ENCODE data around the gene FGF18. TPM values are rescaled to one million over a fixed set of nuclear protein-coding genes. Genes with fewer than 3 reads are reported as not detected.

FGF18 gene
- polyA plus RNA-seq, 1 experiment, result 0.27 TPM

DNA sequence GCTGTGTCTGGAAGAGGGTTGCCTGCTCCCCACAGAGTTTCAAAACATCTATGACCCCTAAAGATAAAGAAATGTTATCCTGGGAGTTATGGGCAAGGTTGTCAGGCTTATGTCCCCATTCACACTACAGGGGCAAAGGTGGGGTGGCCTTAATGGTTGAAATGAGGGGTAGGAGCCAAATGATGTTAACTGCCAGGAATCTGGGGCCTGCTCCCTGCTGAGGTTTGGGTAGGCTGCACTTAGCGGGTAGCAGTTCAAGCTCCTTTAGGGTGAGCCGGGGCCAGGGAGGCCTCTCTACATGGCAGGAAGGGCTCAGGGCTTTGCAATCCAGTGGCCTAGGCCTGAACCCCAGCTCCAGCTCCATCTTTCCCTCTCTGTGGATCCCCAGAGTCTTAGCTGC lies 3.0 kb downstream of the FGF18 start:
- Histone ChIP-seq H3K27ac (ENCODE audit: low read depth, low read length) (no peak overlapping the region), H3K27me3 (ENCODE audit: control insufficient read depth, insufficient read depth, low read length) (peaks cover 8% of the 10 kb centered on the region), H3K4me3 (ENCODE audit: low read depth, low read length) (no peak overlapping the region), H3K9me3 (ENCODE audit: control insufficient read depth, insufficient read depth, low read length) (no peaks in the 10 kb centered on the region)
- TF ChIP-seq, protein P1, sequence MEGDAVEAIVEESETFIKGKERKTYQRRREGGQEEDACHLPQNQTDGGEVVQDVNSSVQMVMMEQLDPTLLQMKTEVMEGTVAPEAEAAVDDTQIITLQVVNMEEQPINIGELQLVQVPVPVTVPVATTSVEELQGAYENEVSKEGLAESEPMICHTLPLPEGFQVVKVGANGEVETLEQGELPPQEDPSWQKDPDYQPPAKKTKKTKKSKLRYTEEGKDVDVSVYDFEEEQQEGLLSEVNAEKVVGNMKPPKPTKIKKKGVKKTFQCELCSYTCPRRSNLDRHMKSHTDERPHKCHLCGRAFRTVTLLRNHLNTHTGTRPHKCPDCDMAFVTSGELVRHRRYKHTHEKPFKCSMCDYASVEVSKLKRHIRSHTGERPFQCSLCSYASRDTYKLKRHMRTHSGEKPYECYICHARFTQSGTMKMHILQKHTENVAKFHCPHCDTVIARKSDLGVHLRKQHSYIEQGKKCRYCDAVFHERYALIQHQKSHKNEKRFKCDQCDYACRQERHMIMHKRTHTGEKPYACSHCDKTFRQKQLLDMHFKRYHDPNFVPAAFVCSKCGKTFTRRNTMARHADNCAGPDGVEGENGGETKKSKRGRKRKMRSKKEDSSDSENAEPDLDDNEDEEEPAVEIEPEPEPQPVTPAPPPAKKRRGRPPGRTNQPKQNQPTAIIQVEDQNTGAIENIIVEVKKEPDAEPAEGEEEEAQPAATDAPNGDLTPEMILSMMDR (IDR thresholded peaks at IDR 0.05; ENCODE audit: low read depth, low read length), result no peak
- POLR2A ChIA-PET, result interaction anchor here (0.7 kb wide), 1 partner anchor 9 kb away, joined by 3 read pairs; no protein-coding TSS in a partner anchor
- CTCF ChIA-PET, result interaction anchor here (7.8 kb wide), 1 partner anchor 487 kb away, joined by 141 read pairs; no protein-coding TSS in a partner anchor
- DNase-seq (ENCODE audit: low read depth, low spot score), result no peak

DNA sequence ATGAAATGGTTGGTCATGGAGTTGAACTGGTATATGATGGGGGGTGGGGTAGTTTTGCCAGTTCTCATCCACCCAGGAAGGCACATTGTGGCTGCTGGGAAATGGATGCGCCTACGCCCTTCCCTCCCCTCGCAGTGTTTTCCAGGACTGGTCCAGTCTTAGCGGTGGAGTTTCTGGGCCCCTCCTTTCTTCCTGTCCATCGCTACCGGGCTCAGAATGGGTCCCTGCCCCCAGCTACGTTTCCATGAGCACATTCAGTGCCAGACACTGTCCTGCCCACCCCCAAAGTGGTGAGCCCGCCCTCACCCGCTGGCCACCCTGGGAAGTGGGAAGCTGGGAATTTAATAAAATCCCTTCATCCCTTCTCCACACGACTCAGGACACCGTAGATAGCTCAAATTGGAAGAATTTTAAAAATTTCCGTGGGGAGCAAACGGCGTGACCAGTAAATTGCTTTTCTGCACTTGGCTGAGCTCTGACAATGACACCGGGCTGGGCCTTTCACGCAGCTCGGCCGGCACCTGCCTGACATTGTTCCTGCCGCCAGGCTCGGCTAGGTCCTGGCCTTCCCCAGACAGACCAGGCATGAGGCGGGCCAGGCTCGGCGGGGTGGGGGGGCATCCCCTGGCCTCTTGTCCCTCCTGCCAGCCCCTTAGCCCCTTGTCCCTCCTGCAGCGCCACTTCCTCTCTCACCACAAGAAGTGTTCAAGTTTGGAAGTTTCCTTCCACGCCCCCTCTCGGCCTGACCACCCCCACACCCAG lies 3.6 kb downstream of the FGF18 start:
- Histone ChIP-seq H3K4me3 (ENCODE audit: low read depth, low read length) (no peak overlapping the region), H3K27me3 (ENCODE audit: control insufficient read depth, insufficient read depth, low read length) (peaks cover 8% of the 10 kb centered on the region), H3K27ac (ENCODE audit: low read depth, low read length) (no peak overlapping the region), H3K9me3 (ENCODE audit: control insufficient read depth, insufficient read depth, low read length) (no peaks in the 10 kb centered on the region)
- TF ChIP-seq, protein P1 (IDR thresholded peaks at IDR 0.05; ENCODE audit: low read depth, low read length), result no peak
- DNase-seq (ENCODE audit: low read depth, low spot score), result no peak
- POLR2A ChIA-PET, result interaction anchor here (0.7 kb wide), 1 partner anchor 9 kb away, joined by 3 read pairs; no protein-coding TSS in a partner anchor
- CTCF ChIA-PET, result interaction anchor here (7.8 kb wide), 1 partner anchor 486 kb away, joined by 141 read pairs; no protein-coding TSS in a partner anchor

- TF ChIP-seq, protein P1 (IDR thresholded peaks at IDR 0.05; ENCODE audit: low read depth, low read length), result no peak
- Histone ChIP-seq H3K27me3 (ENCODE audit: control insufficient read depth, insufficient read depth, low read length) (peaks cover 8% of the 10 kb centered on the region), H3K9me3 (ENCODE audit: control insufficient read depth, insufficient read depth, low read length) (no peaks in the 10 kb centered on the region), H3K4me3 (ENCODE audit: low read depth, low read length) (no peak overlapping the region), H3K27ac (ENCODE audit: low read depth, low read length) (no peak overlapping the region)
- DNase-seq (ENCODE audit: low read depth, low spot score), result no peak
- ChIA-PET POLR2A (no interaction called here), CTCF (interaction anchor here (7.8 kb wide), 1 partner anchor 484 kb away, joined by 141 read pairs; no protein-coding TSS in a partner anchor)
Observed at GRCh38 chr5:171424726-171425125, 5.3 kb downstream of the FGF18 start.

GRCh38 chr5:171425596-171426244 lies 6.3 kb downstream of the FGF18 start:
- peaks cover 5% of the 10 kb centered on the region for H3K27me3 ChIP-seq (ENCODE audit: control insufficient read depth, insufficient read depth, low read length)
- TF ChIP-seq, protein P1 (IDR thresholded peaks at IDR 0.05; ENCODE audit: low read depth, low read length), result no peak
- no peak overlapping the region for H3K4me3 ChIP-seq (ENCODE audit: low read depth, low read length)
- ChIA-PET CTCF (interaction anchor here (1.4 kb wide), 1 partner anchor 486 kb away, joined by 3 read pairs; no protein-coding TSS in a partner anchor), POLR2A (no interaction called here)
- H3K27ac ChIP-seq (ENCODE audit: low read depth, low read length), result no peak overlapping the region
- no peak for DNase-seq (ENCODE audit: low read depth, low spot score)
- no peaks in the 10 kb centered on the region for H3K9me3 ChIP-seq (ENCODE audit: control insufficient read depth, insufficient read depth, low read length)

DNA sequence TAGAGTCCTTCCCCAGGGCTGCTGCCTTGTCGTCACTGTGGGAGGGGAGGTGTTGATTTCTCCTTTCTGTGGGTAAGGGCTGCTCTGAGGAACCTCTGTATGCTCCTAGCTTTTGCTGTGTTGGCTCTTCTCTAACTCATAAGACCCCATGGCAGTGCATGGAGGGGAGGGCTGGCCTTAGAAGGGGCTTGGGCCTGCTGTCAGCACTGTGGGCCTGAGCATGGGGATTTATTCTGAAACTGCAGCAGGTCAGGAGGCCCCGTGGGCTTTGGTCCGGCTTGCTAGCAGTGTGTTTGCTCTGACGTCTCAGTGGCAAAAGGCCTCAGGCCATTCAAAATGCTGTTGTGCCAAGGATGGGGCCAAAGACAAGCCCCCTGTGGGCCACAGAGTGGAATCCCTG lies 6.8 kb downstream of the FGF18 start:
- TF ChIP-seq, protein P1 (IDR thresholded peaks at IDR 0.05; ENCODE audit: low read depth, low read length), result no peak
- no peak overlapping the region for H3K27ac ChIP-seq (ENCODE audit: low read depth, low read length)
- CTCF ChIA-PET, result interaction anchor here (1.4 kb wide), 1 partner anchor 486 kb away, joined by 3 read pairs; no protein-coding TSS in a partner anchor
- peaks cover 5% of the 10 kb centered on the region for H3K27me3 ChIP-seq (ENCODE audit: control insufficient read depth, insufficient read depth, low read length)
- DNase-seq (ENCODE audit: low read depth, low spot score), result no peak
- H3K9me3 ChIP-seq (ENCODE audit: control insufficient read depth, insufficient read depth, low read length), result no peaks in the 10 kb centered on the region
- no peak overlapping the region for H3K4me3 ChIP-seq (ENCODE audit: low read depth, low read length)
- POLR2A ChIA-PET, result no interaction called here

Measured in AG04450 (cell line).